Thymus (tissue), 11 donors: ENCODE measurements around the gene FBN3. TPM values are rescaled to one million over a fixed set of nuclear protein-coding genes. Genes with fewer than 3 reads are reported as not detected.

Experiments used
- DNase-seq, 9 donors: peaks; one replicate each; pipeline ENCODE4 v3.0.0-alpha.2; 2013; ENCODE audit warnings: low spot score in 9 of 9, low read depth in 6 of 9, missing footprints in 1 of 9
- H3K27ac ChIP-seq, 2 donors: one replicate each; pipeline ENCODE4 v1.5.1; 2013; ENCODE audit warnings: control low read depth in 1 of 2, low read depth in 1 of 2, low read length in 1 of 2, mild to moderate bottlenecking in 1 of 2, moderate library complexity in 1 of 2
- H3K27me3 ChIP-seq, 2 donors: one replicate each; pipeline ENCODE4 v1.5.1; 2013; ENCODE audit warnings: low read length in 1 of 2; ENCODE audit not compliant: control insufficient read depth in 2 of 2, insufficient read depth in 1 of 2
- H3K36me3 ChIP-seq, 2 donors: one replicate each; pipeline ENCODE4 v1.5.1; 2013; ENCODE audit warnings: low read length in 1 of 2, mild to moderate bottlenecking in 1 of 2, moderate library complexity in 1 of 2; ENCODE audit not compliant: control insufficient read depth in 2 of 2, insufficient read depth in 2 of 2
- H3K4me1 ChIP-seq, 2 donors: one replicate each; pipeline ENCODE4 v1.5.1; 2013; ENCODE audit warnings: low read length in 2 of 2; ENCODE audit not compliant: control insufficient read depth in 2 of 2, insufficient read depth in 2 of 2
- H3K4me3 ChIP-seq, 2 donors: one replicate each; pipeline ENCODE4 v1.5.1; 2013; ENCODE audit warnings: low read length in 2 of 2, control low read depth in 1 of 2, mild to moderate bottlenecking in 1 of 2
- H3K9me3 ChIP-seq, 2 donors: one replicate each; pipeline ENCODE4 v1.5.1; 2013; ENCODE audit warnings: low read length in 1 of 2, mild to moderate bottlenecking in 1 of 2; ENCODE audit not compliant: control insufficient read depth in 2 of 2, insufficient read depth in 1 of 2
- WGBS: extraction: QIAGEN DNeasy Blood & Tissue Kit; methylation state at CpG from one replicate; pipeline ENCODE4 v1.1.7; 2013; 5-methylcytosine and 5-hydroxymethylcytosine counted together
- polyA plus RNA-seq: library from polyadenylated mRNA; stranded (reverse); fragments of 200-250 nt; gene quantifications from one replicate; pipeline ENCODE4 v1.2.3, GENCODE V29; 2013
- total RNA-seq: library from RNA; stranded (reverse); fragments of 120-200 nt; gene quantifications from one replicate; pipeline ENCODE4 v1.2.4, GENCODE V29; 2013
- donor health status: healthy.

The FBN3 gene
- total and polyA plus RNA-seq, 2 donors = 0.16 to 0.61 TPM

DNA sequence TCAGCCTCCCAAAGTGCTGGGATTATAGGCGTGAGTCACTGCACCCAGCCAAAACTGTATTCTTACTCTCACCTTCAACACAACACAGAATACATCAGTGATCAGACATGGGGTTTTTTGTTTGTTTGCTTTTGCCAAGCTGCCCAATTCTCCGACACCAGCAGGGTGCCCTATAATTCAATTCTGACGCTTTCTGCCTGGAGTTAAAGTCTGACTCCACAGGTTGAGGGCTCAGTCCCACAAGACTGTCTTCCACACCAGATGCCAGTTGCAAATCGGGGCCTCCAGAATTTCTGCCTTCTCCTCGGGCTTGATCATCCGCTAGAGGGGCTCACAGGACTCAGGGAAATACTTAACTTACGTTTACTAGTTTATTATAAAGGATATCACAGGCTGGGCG lies 22.1 kb downstream of the FBN3 start:
- H3K27me3 ChIP-seq = no peaks in the 10 kb centered on the region
- no peak overlapping the region for H3K4me3 ChIP-seq
- WGBS = 93% methylated on average over 8 of the region's 8 CpGs
- no peaks in the 10 kb centered on the region for H3K4me1 ChIP-seq
- no peak for DNase-seq
- H3K36me3 ChIP-seq = no peaks in the 10 kb centered on the region
- H3K27ac ChIP-seq = no peak overlapping the region
- no peaks in the 10 kb centered on the region for H3K9me3 ChIP-seq

DNA sequence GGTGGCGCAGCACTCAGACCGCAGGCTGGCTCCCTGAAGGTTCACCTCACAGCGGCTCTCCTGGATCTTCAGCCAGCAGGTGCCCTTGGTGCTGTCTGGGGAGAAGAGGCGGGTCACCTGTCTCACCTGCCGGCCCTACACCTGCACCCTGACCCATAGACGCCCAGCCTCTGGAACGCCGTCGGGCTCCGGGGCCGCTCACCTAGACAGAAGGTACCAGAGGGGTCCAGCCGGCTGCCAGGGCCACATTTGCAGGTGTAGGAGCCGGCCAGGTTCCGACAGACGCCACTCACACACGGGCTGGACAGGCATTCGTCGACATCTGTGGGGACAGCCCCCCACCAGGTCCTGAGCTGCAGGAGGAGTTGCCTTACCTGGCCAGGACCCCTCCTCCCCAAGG lies 22.9 kb downstream of the FBN3 start:
- no peak overlapping the region for H3K27ac ChIP-seq
- H3K4me1 ChIP-seq = no peaks in the 10 kb centered on the region
- no peaks in the 10 kb centered on the region for H3K27me3 ChIP-seq
- no peak for DNase-seq
- no peaks in the 10 kb centered on the region for H3K36me3 ChIP-seq
- H3K9me3 ChIP-seq = no peaks in the 10 kb centered on the region
- H3K4me3 ChIP-seq = no peak overlapping the region
- WGBS = 94% methylated on average over 18 of the region's 18 CpGs

GRCh38 chr19:8126008-8126407 lies 23.4 kb downstream of the FBN3 start:
- Histone ChIP-seq H3K4me3 (no peak overlapping the region), H3K27ac (no peak overlapping the region), H3K36me3 (no peaks in the 10 kb centered on the region), H3K27me3 (no peaks in the 10 kb centered on the region), H3K9me3 (no peaks in the 10 kb centered on the region), H3K4me1 (no peaks in the 10 kb centered on the region)
- no peak for DNase-seq
- WGBS = 95% methylated on average over 15 of the region's 15 CpGs

GRCh38 chr19:8123683-8124082 lies 25.7 kb downstream of the FBN3 start:
- H3K27ac ChIP-seq = no peak overlapping the region
- WGBS = 88% methylated on average over 22 of the region's 22 CpGs
- H3K9me3 ChIP-seq = no peaks in the 10 kb centered on the region
- H3K27me3 ChIP-seq = peaks cover 0 to 2% of the 10 kb centered on the region in 2 donors
- H3K36me3 ChIP-seq = no peaks in the 10 kb centered on the region
- no peak for DNase-seq
- no peaks in the 10 kb centered on the region for H3K4me1 ChIP-seq
- H3K4me3 ChIP-seq = no peak overlapping the region

GRCh38 chr19:8120636-8121480 lies 28.5 kb downstream of the FBN3 start:
- H3K9me3 ChIP-seq = no peaks in the 10 kb centered on the region
- H3K4me1 ChIP-seq = no peaks in the 10 kb centered on the region
- H3K36me3 ChIP-seq = no peaks in the 10 kb centered on the region
- DNase-seq = no peak
- H3K4me3 ChIP-seq = no peak overlapping the region
- H3K27me3 ChIP-seq = peaks cover 0 to 2% of the 10 kb centered on the region in 2 donors
- no peak overlapping the region for H3K27ac ChIP-seq
- WGBS = 92% methylated on average over 26 of the region's 26 CpGs

GRCh38 chr19:8117991-8118390 lies 31.4 kb downstream of the FBN3 start:
- WGBS = 98% methylated on average over 2 of the region's 2 CpGs
- DNase-seq = no peak
- H3K4me1 ChIP-seq = no peaks in the 10 kb centered on the region

GRCh38 chr19:8116437-8117293 lies 32.7 kb downstream of the FBN3 start:
- WGBS = 93% methylated on average over 23 of the region's 23 CpGs
- H3K4me1 ChIP-seq = no peaks in the 10 kb centered on the region
- DNase-seq = no peak
- H3K4me3 ChIP-seq = no peak overlapping the region
- no peak overlapping the region for H3K27ac ChIP-seq
- H3K9me3 ChIP-seq = no peaks in the 10 kb centered on the region
- H3K27me3 ChIP-seq = peaks cover 0 to 2% of the 10 kb centered on the region in 2 donors
- H3K36me3 ChIP-seq = no peaks in the 10 kb centered on the region

More at GRCh38 chr19:8117991-8118390, 31.4 kb downstream of the FBN3 start:
- Histone ChIP-seq H3K9me3 (no peaks in the 10 kb centered on the region), H3K27me3 (peaks cover 0 to 2% of the 10 kb centered on the region in 2 donors), H3K36me3 (no peaks in the 10 kb centered on the region), H3K27ac (no peak overlapping the region), H3K4me3 (no peak overlapping the region)

GRCh38 chr19:8115805-8116396 lies 33.5 kb downstream of the FBN3 start:
- WGBS = 93% methylated on average over 6 of the region's 6 CpGs

GRCh38 chr19:8113017-8113416 lies 36.4 kb downstream of the FBN3 start:
- Histone ChIP-seq H3K4me1 (no peaks in the 10 kb centered on the region), H3K27ac (no peak overlapping the region), H3K4me3 (no peak overlapping the region), H3K27me3 (peaks cover 3 to 11% of the 10 kb centered on the region in 2 donors), H3K9me3 (no peaks in the 10 kb centered on the region), H3K36me3 (no peaks in the 10 kb centered on the region)
- 80% methylated on average over 5 of the region's 5 CpGs for WGBS
- no peak for DNase-seq

More at GRCh38 chr19:8115805-8116396, 33.5 kb downstream of the FBN3 start:
- no peak for DNase-seq
- H3K27me3 ChIP-seq = peaks cover 0 to 2% of the 10 kb centered on the region in 2 donors
- H3K4me3 ChIP-seq = no peak overlapping the region
- no peaks in the 10 kb centered on the region for H3K36me3 ChIP-seq
- H3K4me1 ChIP-seq = no peaks in the 10 kb centered on the region
- H3K9me3 ChIP-seq = no peaks in the 10 kb centered on the region
- H3K27ac ChIP-seq = no peak overlapping the region
